Muscle layer of colon (tissue), 2 donors: ENCODE measurements around the gene COA7.

ENCODE experiments used
- H3K27ac ChIP-seq: one replicate; pipeline ENCODE4 v1.7.0; 2013; ENCODE audit warnings: low read depth, mild to moderate bottlenecking, low read length, moderate library complexity
- H3K27me3 ChIP-seq, 2 donors: one replicate each; pipeline ENCODE4 v1.7.0; 2013; ENCODE audit warnings: low read length in 2 of 2, mild to moderate bottlenecking in 2 of 2; ENCODE audit not compliant: insufficient read depth in 2 of 2, control insufficient read depth in 1 of 2
- H3K36me3 ChIP-seq: one replicate; pipeline ENCODE4 v1.7.0; 2013; ENCODE audit warnings: mild to moderate bottlenecking, low read length; ENCODE audit not compliant: insufficient read depth
- H3K4me1 ChIP-seq: one replicate; pipeline ENCODE4 v1.7.0; 2013; ENCODE audit warnings: mild to moderate bottlenecking, low read length; ENCODE audit not compliant: insufficient read depth
- H3K4me3 ChIP-seq, 2 donors: one replicate each; pipeline ENCODE4 v1.7.0; 2013; ENCODE audit warnings: low read length in 2 of 2, low read depth in 1 of 2, mild to moderate bottlenecking in 1 of 2, moderate library complexity in 1 of 2
- H3K9ac ChIP-seq: one replicate; pipeline ENCODE4 v1.7.0; 2013; ENCODE audit warnings: low read length
- H3K9me3 ChIP-seq: one replicate; pipeline ENCODE4 v1.7.0; 2013; ENCODE audit warnings: mild to moderate bottlenecking, low read length
- donor health status: abdominal sarcoma.
- donor health status: Adenocarcinoma of cecum.

COA7 gene

DNA sequence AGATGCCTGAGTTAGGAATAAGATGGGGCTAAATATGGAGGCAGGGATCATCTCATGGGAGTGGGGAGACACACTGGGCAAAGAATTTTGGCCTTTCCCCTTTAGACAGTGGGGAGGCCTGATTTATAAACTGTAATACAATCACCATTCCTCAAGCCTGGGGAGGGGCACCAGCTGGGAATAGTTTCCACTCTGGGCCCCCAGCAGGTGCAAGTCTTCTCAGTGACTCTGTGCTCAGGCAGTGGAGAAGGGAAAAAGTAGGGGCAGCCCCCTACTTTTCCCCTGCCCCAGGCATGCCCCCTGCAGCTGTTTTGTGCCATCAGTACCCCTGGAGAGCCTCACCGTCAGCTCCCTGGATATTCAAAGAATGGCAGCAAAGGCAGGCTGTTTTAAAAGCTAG lies 19.1 kb downstream of the COA7 start:
- no peak overlapping the region for H3K4me3 ChIP-seq
- no peaks in the 10 kb centered on the region for H3K36me3 ChIP-seq
- no peak overlapping the region for H3K27ac ChIP-seq
- H3K9me3 ChIP-seq, result no peaks in the 10 kb centered on the region
- H3K9ac ChIP-seq, result no peak overlapping the region
- H3K4me1 ChIP-seq, result no peaks in the 10 kb centered on the region
- H3K27me3 ChIP-seq, result no peaks in the 10 kb centered on the region

DNA sequence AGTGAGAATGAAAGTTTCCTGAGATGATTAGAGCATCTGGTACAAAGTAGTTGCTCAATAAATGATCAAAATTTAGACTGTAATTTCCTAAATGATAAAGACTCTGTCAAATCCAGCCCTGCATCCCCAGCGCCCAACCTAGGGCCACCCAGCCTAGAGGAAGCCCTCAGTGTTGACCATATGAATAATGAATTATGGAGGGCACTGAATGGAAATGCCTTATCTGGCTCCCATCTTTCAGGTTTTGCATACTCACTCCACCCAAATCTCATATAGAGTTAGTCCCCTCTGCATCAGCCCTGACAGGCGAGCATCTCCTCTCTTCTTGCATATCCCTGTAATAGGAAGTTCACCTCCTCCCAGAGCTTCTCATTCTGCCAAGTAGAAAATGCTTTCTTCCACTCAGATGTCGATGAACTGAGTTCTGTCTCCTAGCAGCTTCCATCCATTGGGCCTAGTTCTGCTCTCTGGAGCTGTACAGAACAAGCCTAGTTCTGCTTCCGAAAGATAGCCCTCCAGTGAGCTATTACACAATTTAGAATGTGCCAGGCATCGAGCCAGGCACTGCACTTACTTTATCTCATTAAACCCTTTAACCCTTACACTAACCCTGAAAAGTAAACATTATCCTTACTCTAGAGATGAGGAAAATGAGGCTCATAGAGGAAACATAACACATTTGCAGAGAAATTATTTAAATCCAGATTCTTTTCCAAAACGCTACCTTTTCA lies 20.9 kb downstream of the COA7 start:
- Histone ChIP-seq H3K27me3 (no peaks in the 10 kb centered on the region), H3K9me3 (no peaks in the 10 kb centered on the region), H3K4me3 (no peak overlapping the region), H3K9ac (no peak overlapping the region), H3K4me1 (no peaks in the 10 kb centered on the region), H3K27ac (no peak overlapping the region), H3K36me3 (no peaks in the 10 kb centered on the region)

DNA sequence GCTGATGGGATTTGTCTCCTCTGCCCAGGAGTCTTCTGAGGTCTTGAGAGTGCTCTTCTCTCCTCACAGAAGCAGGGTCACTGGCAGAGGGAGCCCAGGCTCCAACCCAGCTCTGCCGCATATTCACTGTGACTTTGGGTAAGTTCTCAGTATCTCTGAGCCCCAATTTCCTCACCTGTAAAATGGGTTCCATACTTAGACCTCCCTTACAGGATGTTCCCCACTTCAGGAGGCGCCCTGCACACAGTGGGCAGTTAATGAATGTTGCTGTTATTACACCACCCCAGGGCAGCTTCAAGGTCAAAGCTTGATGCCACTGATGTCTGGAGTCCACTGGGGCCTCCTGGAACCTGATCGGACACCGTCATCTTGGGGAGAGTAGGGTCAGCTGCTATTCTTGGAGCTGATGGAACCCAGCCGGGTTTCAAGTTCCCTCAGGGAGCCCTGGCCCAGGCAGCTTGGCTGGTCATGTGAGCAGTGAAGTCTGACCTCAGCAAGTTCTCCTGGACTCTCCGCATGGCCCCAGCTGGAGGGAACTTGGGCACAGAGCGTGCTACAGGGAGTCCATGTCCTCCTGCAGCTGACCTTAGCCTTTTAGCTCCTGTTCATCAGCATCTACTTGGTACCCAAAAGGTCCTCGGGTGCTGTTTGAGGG lies 21.8 kb downstream of the COA7 start:
- Histone ChIP-seq H3K36me3 (no peaks in the 10 kb centered on the region), H3K9ac (no peak overlapping the region), H3K4me1 (no peaks in the 10 kb centered on the region), H3K9me3 (no peaks in the 10 kb centered on the region), H3K4me3 (no peak overlapping the region), H3K27me3 (no peaks in the 10 kb centered on the region), H3K27ac (no peak overlapping the region)

DNA sequence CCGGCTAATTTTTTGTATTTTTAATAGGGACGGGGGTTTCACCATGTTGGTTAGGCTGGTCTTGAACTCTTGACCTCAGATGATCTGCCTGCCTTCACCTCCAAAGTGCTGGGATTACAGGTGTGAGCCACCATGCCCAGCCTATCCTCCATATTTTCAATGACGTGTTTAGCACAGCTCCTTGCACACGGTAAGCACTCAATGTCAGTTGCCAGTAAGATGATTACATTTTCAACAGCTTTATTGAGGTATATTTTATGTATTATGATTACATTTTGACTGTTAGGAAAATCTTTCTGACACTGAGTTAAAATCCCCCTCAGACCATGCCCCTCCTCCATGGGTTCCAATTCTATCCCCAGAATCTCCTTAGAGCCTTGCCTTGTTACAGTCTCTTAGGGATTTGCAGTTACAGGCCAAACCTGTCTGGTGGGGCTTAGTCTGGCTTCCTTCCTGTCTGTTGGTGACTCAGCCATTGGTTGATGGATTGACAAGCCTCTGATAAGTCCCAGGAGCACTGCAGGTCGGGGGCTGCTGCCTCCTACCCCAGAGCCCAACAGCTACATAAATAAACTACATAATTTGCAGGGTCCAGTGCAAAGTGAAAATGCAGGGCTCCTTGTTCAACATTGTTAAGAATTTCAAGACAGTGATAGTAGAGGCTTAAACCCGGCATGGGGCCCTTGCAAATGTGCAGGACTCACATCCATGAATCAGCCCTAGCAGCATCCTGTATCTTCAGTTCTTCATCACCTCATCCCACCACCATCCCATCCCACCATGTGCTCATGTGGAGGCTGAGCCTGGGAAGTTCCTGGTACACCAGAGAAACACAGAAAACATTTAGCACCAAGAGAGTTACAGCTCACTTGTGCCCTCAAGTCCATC lies 23.4 kb downstream of the COA7 start:
- H3K27me3 ChIP-seq, result no peaks in the 10 kb centered on the region
- no peaks in the 10 kb centered on the region for H3K36me3 ChIP-seq
- no peaks in the 10 kb centered on the region for H3K9me3 ChIP-seq
- H3K27ac ChIP-seq, result no peak overlapping the region
- no peak overlapping the region for H3K9ac ChIP-seq
- H3K4me1 ChIP-seq, result no peaks in the 10 kb centered on the region
- H3K4me3 ChIP-seq, result no peak overlapping the region

DNA sequence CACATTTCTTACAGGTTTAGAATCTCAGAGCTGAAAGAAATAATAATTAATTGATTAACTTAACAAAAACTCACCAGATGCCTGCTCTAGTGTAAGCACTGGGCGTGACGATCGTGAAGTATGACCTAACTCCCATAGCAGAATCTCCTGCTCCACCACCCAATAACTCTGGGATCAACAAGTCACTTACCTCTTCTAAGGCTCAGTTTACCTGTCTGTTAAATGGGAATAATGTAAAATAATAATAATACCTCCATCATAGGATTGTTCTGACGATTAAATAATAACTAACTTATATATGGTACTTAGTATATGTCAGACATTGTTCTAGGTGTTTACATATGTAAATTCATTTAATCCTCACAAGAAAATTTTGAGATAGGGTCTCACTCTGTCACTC lies 24.6 kb downstream of the COA7 start:
- Histone ChIP-seq H3K4me1 (no peaks in the 10 kb centered on the region), H3K9me3 (no peaks in the 10 kb centered on the region), H3K36me3 (no peaks in the 10 kb centered on the region), H3K9ac (no peak overlapping the region), H3K4me3 (no peak overlapping the region), H3K27ac (no peak overlapping the region), H3K27me3 (no peaks in the 10 kb centered on the region)

DNA sequence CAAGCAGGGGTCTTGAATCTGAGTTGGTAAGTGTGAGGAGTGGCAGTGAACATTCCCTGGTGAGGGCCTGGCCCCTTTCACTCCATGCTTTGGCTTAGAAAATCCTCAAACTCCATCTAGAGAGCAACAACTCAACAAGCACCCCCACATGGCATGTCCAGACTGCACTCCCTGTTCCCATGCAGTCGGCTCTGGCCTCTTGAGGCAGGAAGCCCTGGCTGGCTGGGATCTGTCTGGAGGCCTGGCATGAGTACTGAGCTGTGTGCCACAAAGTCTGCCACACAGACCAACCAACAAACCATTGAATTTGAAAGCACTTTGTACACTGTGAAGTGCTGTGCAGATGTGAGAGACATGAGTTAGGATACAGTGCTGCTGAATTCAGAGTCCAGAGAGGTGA lies 25.2 kb downstream of the COA7 start:
- H3K9ac ChIP-seq, result no peak overlapping the region
- H3K27ac ChIP-seq, result no peak overlapping the region
- H3K27me3 ChIP-seq, result no peaks in the 10 kb centered on the region
- H3K4me1 ChIP-seq, result no peaks in the 10 kb centered on the region
- no peaks in the 10 kb centered on the region for H3K36me3 ChIP-seq
- H3K4me3 ChIP-seq, result no peak overlapping the region
- H3K9me3 ChIP-seq, result no peaks in the 10 kb centered on the region

DNA sequence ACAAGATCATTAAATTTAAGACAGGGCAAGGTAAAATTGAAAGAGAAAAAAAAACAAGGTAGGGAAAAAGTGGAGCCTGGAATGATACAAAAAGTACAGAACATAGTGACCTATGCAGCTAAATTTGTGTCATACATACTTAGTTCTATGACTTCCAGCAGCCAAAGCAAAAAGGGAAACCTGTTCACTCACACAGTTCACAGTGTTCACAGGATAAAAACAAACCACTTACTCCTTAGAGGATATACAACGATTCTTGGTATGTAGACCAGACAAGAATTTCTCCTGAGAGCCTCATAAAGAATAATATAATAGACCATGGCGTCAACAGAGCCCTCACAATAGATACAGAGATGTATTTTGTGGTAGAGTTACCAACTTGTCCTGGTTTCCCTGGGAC lies 27.5 kb downstream of the COA7 start:
- no peaks in the 10 kb centered on the region for H3K27me3 ChIP-seq
- H3K9ac ChIP-seq, result no peak overlapping the region
- H3K4me1 ChIP-seq, result no peaks in the 10 kb centered on the region
- no peak overlapping the region for H3K27ac ChIP-seq
- no peak overlapping the region for H3K4me3 ChIP-seq
- no peaks in the 10 kb centered on the region for H3K9me3 ChIP-seq
- no peaks in the 10 kb centered on the region for H3K36me3 ChIP-seq

DNA sequence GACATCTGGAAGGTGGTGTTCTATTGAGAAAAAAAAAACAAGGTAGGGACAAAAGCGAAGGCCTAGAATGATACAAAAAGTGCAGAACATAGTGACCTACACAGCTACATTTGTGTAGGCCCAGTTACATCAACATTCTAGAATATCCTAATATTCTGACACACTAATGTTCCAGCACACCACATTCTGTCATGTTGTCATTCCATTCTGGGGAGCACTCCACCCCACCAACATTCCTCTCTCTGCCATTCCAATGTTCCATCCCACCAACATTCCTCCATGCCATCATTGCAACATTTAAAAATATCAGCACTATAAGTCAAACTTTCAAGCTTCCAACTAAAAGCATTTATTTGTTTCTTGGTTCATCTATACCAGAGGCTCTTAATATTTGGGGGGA lies 28.5 kb downstream of the COA7 start:
- Histone ChIP-seq H3K27ac (no peak overlapping the region), H3K9ac (no peak overlapping the region), H3K36me3 (no peaks in the 10 kb centered on the region), H3K9me3 (no peaks in the 10 kb centered on the region), H3K27me3 (no peaks in the 10 kb centered on the region), H3K4me1 (no peaks in the 10 kb centered on the region), H3K4me3 (no peak overlapping the region)

DNA sequence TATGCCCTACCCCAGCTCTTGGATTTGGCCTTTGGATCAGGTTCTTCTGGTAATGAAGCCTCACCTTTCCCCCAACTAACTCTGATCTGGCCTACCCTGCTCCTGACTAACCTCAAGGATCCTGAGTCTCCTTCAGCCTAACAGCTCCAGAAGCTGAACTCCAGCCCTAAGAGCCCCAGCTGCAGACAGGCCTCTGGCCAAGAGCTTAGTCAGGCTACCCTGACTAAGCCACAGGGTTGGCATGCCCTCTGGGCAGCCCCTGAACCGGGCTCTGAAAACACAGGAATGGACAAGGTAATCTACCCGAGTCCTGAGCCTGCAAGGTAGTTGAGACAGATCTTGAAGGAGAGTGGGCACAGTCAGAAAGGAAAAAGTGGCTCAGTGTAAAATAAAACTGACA lies 29.4 kb downstream of the COA7 start:
- Histone ChIP-seq H3K27ac (no peak overlapping the region), H3K9ac (no peak overlapping the region), H3K9me3 (no peaks in the 10 kb centered on the region), H3K36me3 (no peaks in the 10 kb centered on the region), H3K27me3 (no peaks in the 10 kb centered on the region), H3K4me1 (no peaks in the 10 kb centered on the region), H3K4me3 (no peak overlapping the region)

DNA sequence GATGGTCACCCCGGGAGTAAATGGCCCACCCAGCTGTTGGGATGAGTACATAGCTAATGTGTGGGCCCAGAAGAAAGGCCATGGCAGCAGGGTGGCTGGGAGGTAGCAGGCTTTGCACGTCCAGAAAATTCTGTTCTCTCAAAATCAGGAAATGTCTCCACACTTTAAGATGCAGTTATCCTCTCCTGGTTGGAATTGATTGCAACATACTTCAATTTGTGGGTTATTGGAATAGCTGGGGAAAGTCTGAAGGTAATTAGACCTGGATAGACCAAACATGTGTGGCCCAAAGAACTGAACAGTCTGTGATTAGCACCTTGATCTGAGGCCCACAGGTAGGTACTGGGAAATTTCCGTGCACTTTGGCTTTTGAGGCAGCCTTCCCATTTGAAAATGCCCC lies 30.2 kb downstream of the COA7 start:
- Histone ChIP-seq H3K4me1 (peaks cover 2% of the 10 kb centered on the region), H3K4me3 (no peak overlapping the region), H3K9ac (no peak overlapping the region), H3K36me3 (no peaks in the 10 kb centered on the region), H3K27ac (no peak overlapping the region), H3K9me3 (no peaks in the 10 kb centered on the region), H3K27me3 (no peaks in the 10 kb centered on the region)

DNA sequence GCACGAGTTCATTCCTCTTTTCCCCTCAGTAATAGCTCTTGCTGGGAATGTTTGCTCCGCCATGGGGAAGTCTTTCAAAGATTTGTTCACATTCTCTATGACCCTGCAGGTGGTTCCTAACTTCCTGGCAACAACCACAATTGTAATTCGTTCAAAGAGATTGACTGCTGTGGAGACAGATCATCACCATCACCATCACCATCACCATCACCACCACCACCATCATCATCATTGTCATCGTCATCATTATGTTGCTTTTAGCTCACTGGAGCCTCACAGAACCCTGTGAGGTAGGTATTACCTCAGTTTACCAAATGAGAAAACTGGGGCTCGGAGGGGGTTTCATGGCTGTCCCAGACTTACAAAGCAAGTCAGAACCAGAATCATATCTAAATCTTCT lies 30.9 kb downstream of the COA7 start:
- H3K27ac ChIP-seq, result no peak overlapping the region
- no peaks in the 10 kb centered on the region for H3K9me3 ChIP-seq
- H3K9ac ChIP-seq, result no peak overlapping the region
- H3K4me3 ChIP-seq, result no peak overlapping the region
- H3K27me3 ChIP-seq, result no peaks in the 10 kb centered on the region
- peaks cover 4% of the 10 kb centered on the region for H3K4me1 ChIP-seq
- H3K36me3 ChIP-seq, result no peaks in the 10 kb centered on the region
